K562 (cell line): ENCODE results near the gene RAB13. TPM values are rescaled to one million over a fixed set of nuclear protein-coding genes. Genes with fewer than 3 reads are reported as not detected.

Experiments
- ARHGAP35 ChIP-seq: fragments of 450-650 bp; IDR thresholded peaks from 2 replicates; pipeline ENCODE4 v1.6.1; 2018; ENCODE audit not compliant: partially characterized antibody
- ARID2 ChIP-seq: fragments of 450-650 bp; IDR thresholded peaks from 2 replicates; pipeline ENCODE4 v1.6.1; 2017; ENCODE audit warnings: antibody characterized with exemption, mild to moderate bottlenecking
- ARID4B ChIP-seq: sonication (generic); formaldehyde crosslinking; IDR thresholded peaks from 2 replicates; pipeline ENCODE4 v1.8.0; 2022; ENCODE audit warnings: mild to moderate bottlenecking, missing genetic modification reagents
- ATF1 ChIP-seq, 2 experiments: fragments of 450-650 bp in 1 of 2; IDR thresholded peaks; 2 replicates each; pipeline ENCODE4 v1.6.1; 2016; ENCODE audit warnings: missing compliant biosample characterization in 1 of 2, missing genetic modification characterization in 1 of 2
- CBFB ChIP-seq: sonication (generic); formaldehyde crosslinking; IDR thresholded peaks from 2 replicates; pipeline ENCODE4 v1.4.0; 2020; ENCODE audit warnings: mild to moderate bottlenecking, missing genetic modification reagents
- CREB1 ChIP-seq, 2 experiments: sonication (generic) in 1 of 2; formaldehyde crosslinking in 1 of 2; IDR thresholded peaks; 2 replicates each; pipeline versions ENCODE4 v1.6.1 to v1.8.0; 2012 to 2022; ENCODE audit warnings: inconsistent platforms in 1 of 2, mild to moderate bottlenecking in 1 of 2, missing genetic modification reagents in 1 of 2, moderate library complexity in 1 of 2
- CXXC5 ChIP-seq: fragments of 250-450 bp; sonication (Bioruptor Pico); IDR thresholded peaks from 2 replicates; pipeline ENCODE4 v1.8.0; 2022; ENCODE audit warnings: inconsistent platforms, mild to moderate bottlenecking, moderate library complexity
- HDAC1 ChIP-seq, 2 experiments: fragments of 450-650 bp; IDR thresholded peaks; 2 replicates each; pipeline ENCODE4 v1.6.1; 2016 to 2017; ENCODE audit warnings: inconsistent platforms in 1 of 2, mild to moderate bottlenecking in 1 of 2, moderate library complexity in 1 of 2
- MAFG ChIP-seq: fragments of 450-650 bp; conservative IDR thresholded peaks from 2 replicates; pipeline ENCODE4 v1.6.1; 2016; ENCODE audit warnings: missing genetic modification characterization, missing compliant biosample characterization
- MEF2A ChIP-seq: IDR thresholded peaks from 2 replicates; pipeline ENCODE4 v1.6.1; 2011; ENCODE audit warnings: low read depth, mild to moderate bottlenecking, low read length, moderate library complexity; ENCODE audit not compliant: control insufficient read depth
- NFE2L1 ChIP-seq: fragments of 450-650 bp; IDR thresholded peaks from 2 replicates; pipeline ENCODE4 v1.6.1; 2016; ENCODE audit warnings: missing genetic modification characterization, low read depth, mild to moderate bottlenecking, missing compliant biosample characterization, moderate library complexity, borderline replicate concordance
- PHB ChIP-seq: fragments of 250-450 bp; sonication (Bioruptor Pico); IDR thresholded peaks from 2 replicates; pipeline ENCODE4 v1.5.0; 2021
- RFX1 ChIP-seq: fragments of 450-650 bp; IDR thresholded peaks from 2 replicates; pipeline ENCODE4 v1.6.1; 2016; ENCODE audit warnings: mild to moderate bottlenecking, moderate library complexity
- SUPT5H ChIP-seq: fragments of 450-650 bp; IDR thresholded peaks from 2 replicates; pipeline ENCODE4 v1.6.1; 2016
- TBP ChIP-seq: optimal IDR thresholded peaks from 2 replicates; pipeline ENCODE3; 2011; ENCODE audit warnings: low read depth, low read length, improper control_type of control experiment
- ZNF143 ChIP-seq: sonication (generic); formaldehyde crosslinking; IDR thresholded peaks from 2 replicates; pipeline ENCODE4 v1.9.0; 2022; ENCODE audit warnings: mild to moderate bottlenecking, missing genetic modification reagents
- ZNF224 ChIP-seq: sonication (generic); formaldehyde crosslinking; IDR thresholded peaks from 2 replicates; pipeline ENCODE4 v1.8.0; 2022; ENCODE audit warnings: mild to moderate bottlenecking, missing genetic modification reagents
- ZNF311 ChIP-seq: fragments of 250-450 bp; sonication (Bioruptor Pico); IDR thresholded peaks from 2 replicates; pipeline ENCODE4 v1.4.0; 2020; ENCODE audit warnings: mild to moderate bottlenecking, moderate library complexity
- ZNF324 ChIP-seq: fragments of 250-450 bp; sonication (Bioruptor Pico); IDR thresholded peaks from 2 replicates; pipeline ENCODE4 v1.4.0; 2020; ENCODE audit warnings: mild to moderate bottlenecking
- ZNF696 ChIP-seq: fragments of 250-450 bp; sonication (Bioruptor Pico); conservative IDR thresholded peaks from 2 replicates; pipeline ENCODE4 v1.4.0; 2020; ENCODE audit warnings: mild to moderate bottlenecking, moderate library complexity
- ZNF764 ChIP-seq: fragments of 250-450 bp; sonication (Bioruptor Pico); IDR thresholded peaks from 2 replicates; pipeline ENCODE4 v1.4.0; 2020; ENCODE audit warnings: low read depth, mild to moderate bottlenecking, moderate library complexity
- ZNF830 ChIP-seq: fragments of 250-450 bp; sonication (Bioruptor Pico); IDR thresholded peaks from 2 replicates; pipeline ENCODE4 v1.5.0; 2021; ENCODE audit warnings: mild to moderate bottlenecking
- polyA plus RNA-seq, 8 experiments: library from polyadenylated mRNA; depleted of rRNA in 4 of 8; stranded (reverse) in 5 of 8; unstranded in 3 of 8; fragments of >200 nt; fragmentation: Nextera tagmentation in 2 of 8; fragmentation: Illumina TruSeq in 1 of 8; extraction: Ambion mirVana in 2 of 8; extraction: Trizol in 1 of 8; gene quantifications; 2 replicates each; pipeline versions ENCODE4 v1.2.1 to v1.2.3, GENCODE V29; 2011 to 2014; ENCODE audit warnings: inconsistent platforms in 1 of 8, missing spikeins in 1 of 8
- total RNA-seq, 7 experiments: library from RNA; depleted of rRNA in 6 of 7; stranded (reverse); fragments of >200 nt in 6 of 7; fragmentation: Illumina TruSeq in 2 of 7; extraction: Trizol in 2 of 7; gene quantifications; 2 replicates each; pipeline versions ENCODE4 v1.2.1 to v1.2.3, GENCODE V29; 2011 to 2021; ENCODE audit warnings: low replicate concordance in 1 of 7
- TF ChIP-seq, protein P1 (sequence below): fragments of 450-650 bp; IDR thresholded peaks from 2 replicates; pipeline ENCODE4 v1.7.1; 2018; ENCODE audit warnings: mild to moderate bottlenecking, low read depth; ENCODE audit not compliant: partially characterized antibody

Gene RAB13
- total and polyA plus RNA-seq, 9 of the 15 experiments (the other 6 are each of a cell fraction or from before 2014, with no cell fraction given) = 22.3 to 100 (median 39.8) TPM

- TF ChIP-seq ATF1 (CRISPR knock-in tag; IDR thresholded peaks at IDR 0.05) (no peak), ATF1 (tag; IDR thresholded peaks at IDR 0.05) (peak; percentile 96), ARHGAP35 (no peak), TBP (no peak), HDAC1 (IDR thresholded peaks at IDR 0.05) (no peak), ZNF764 (CRISPR knock-in tag) (no peak), ZNF696 (CRISPR knock-in tag) (no peak), CXXC5 (no peak), RFX1 (no peak; the same call in 1 of the 2 replicates), CBFB (CRISPR knock-in tag) (no peak), NFE2L1 (tag) (no peak), PHB (no peak), ZNF311 (CRISPR knock-in tag) (no peak), ZNF143 (CRISPR knock-in tag) (0 out of 2 replicates have a peak, but pooled peaks have one; percentile 44), MAFG (tag) (no peak), ZNF830 (CRISPR knock-in tag) (no peak), SUPT5H (no peak), ARID4B (CRISPR knock-in tag) (no peak), CREB1 (IDR thresholded peaks at IDR 0.05) (peak; percentile 93), CREB1 (CRISPR knock-in tag; IDR thresholded peaks at IDR 0.05) (peak; percentile 86), MEF2A (no peak), ZNF224 (CRISPR knock-in tag) (no peak), ARID2 (no peak), ZNF324 (CRISPR knock-in tag) (no peak)
- TF ChIP-seq, protein P1, sequence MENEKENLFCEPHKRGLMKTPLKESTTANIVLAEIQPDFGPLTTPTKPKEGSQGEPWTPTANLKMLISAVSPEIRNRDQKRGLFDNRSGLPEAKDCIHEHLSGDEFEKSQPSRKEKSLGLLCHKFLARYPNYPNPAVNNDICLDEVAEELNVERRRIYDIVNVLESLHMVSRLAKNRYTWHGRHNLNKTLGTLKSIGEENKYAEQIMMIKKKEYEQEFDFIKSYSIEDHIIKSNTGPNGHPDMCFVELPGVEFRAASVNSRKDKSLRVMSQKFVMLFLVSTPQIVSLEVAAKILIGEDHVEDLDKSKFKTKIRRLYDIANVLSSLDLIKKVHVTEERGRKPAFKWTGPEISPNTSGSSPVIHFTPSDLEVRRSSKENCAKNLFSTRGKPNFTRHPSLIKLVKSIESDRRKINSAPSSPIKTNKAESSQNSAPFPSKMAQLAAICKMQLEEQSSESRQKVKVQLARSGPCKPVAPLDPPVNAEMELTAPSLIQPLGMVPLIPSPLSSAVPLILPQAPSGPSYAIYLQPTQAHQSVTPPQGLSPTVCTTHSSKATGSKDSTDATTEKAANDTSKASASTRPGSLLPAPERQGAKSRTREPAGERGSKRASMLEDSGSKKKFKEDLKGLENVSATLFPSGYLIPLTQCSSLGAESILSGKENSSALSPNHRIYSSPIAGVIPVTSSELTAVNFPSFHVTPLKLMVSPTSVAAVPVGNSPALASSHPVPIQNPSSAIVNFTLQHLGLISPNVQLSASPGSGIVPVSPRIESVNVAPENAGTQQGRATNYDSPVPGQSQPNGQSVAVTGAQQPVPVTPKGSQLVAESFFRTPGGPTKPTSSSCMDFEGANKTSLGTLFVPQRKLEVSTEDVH = peak; percentile 29
These were observed 41.9 kb downstream of the RAB13 start (continued) for GRCh38 chr1:153944005-153944826.
